GM12891 (cell line): ENCODE measurements around the gene BABAM2.

Experiments used
- DNase-seq: peaks from one replicate; pipeline ENCODE4 v3.0.0; 2011; ENCODE audit warnings: low spot score; ENCODE audit not compliant: insufficient read length
- FAIRE-seq: peaks from 2 replicates; lab custom pipeline; 2011; peaks lifted over from hg19 to GRCh38; lab: Jason Lieb, UNC
- PAX5 ChIP-seq: IDR thresholded peaks from 2 replicates; pipeline ENCODE4 v1.6.1; 2011; ENCODE audit warnings: low read length, moderate library complexity, mild to moderate bottlenecking; ENCODE audit not compliant: insufficient read depth, severe bottlenecking
- POLR2A ChIP-seq: IDR thresholded peaks from 2 replicates; pipeline ENCODE4 v1.6.1; 2011; ENCODE audit warnings: low read depth, low read length, control low read depth
- POLR2AphosphoS5 ChIP-seq: IDR thresholded peaks from 2 replicates; pipeline ENCODE4 v1.6.1; 2011; ENCODE audit warnings: low read depth, low read length, control low read depth
- POU2F2 ChIP-seq: IDR thresholded peaks from 2 replicates; pipeline ENCODE4 v1.6.1; 2011; ENCODE audit warnings: low read depth, mild to moderate bottlenecking, control low read depth, low read length, moderate library complexity
- SPI1 ChIP-seq: IDR thresholded peaks from 2 replicates; pipeline ENCODE4 v1.6.1; 2011; ENCODE audit warnings: low read depth, low read length, control low read depth
- TAF1 ChIP-seq: IDR thresholded peaks from 2 replicates; pipeline ENCODE4 v1.6.1; 2011; ENCODE audit warnings: low read depth, low read length, control low read depth

The BABAM2 gene

DNA sequence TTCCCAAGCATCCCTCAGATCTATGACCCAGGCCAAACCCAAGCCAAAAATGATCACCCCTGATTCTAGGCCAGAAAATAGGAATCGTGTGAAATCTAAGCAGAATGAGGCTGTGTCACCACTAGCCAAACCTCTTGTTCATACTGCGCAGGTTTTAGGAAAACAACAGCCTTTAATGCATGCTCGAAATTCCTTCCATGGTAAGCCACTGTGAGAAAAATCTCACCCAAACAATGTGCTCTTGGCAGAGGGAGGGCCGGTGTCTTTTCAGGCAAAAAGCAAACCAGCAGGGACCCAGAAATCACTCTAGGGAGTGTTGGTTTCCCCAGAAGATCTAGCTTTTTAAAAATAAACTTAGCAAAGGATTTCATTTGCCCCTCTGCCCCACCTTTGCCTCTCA is 430.9 kb downstream of the BABAM2 start:
- DNase-seq: no peak
- no peak for FAIRE-seq
- no peak for TF ChIP-seq POLR2AphosphoS5
- no peak for TF ChIP-seq PAX5
- no peak for TF ChIP-seq TAF1

DNA sequence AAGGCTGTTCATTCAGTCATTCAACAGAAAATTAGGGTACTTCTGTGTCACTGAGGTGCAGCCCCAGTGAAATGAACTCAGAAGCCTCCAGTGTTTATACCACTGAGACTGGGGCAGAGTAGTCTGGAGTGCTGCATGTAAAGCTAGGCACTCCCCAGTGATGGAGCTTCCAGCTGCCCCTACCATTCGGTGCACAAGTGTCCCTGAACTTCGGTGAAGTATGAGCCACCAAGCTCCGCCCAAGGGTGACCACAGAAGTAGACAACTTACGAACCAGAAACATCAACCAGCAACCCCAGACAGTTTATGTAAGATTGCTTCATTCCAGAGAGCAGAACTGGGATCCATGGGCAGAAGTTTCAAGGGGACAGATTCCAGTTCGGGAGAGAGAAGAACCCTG is 431.5 kb downstream of the BABAM2 start:
- TF ChIP-seq POLR2A (no peak), PAX5 (no peak), POU2F2 (no peak), POLR2AphosphoS5 (no peak), SPI1 (no peak), TAF1 (no peak)
- no peak for DNase-seq
- FAIRE-seq: no peak

DNA sequence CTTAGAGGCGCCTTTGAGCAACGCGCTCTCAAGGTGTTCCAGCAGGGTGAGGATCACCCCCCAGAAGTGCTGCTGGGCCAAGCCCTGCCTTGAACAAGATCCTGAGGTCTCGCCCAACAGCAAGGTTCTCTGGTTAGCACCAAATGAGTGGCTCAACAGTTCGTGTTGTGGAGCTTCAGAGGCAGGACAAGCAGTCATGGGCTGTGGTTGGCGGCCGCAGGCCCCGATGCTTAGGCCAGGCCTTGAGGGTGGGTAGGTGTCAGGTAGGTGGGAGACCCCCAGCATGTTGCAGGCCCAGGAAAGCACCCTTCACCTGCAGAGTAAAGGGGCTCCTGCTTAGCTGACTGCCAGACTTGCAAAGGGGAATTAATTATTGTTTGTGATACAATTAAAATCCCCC is 431.9 kb downstream of the BABAM2 start:
- FAIRE-seq (no peak), DNase-seq (no peak)
- TF ChIP-seq POLR2A: no peak
- no peak for TF ChIP-seq POU2F2
- no peak for TF ChIP-seq SPI1
- no peak for TF ChIP-seq POLR2AphosphoS5
- TF ChIP-seq PAX5: no peak
- no peak for TF ChIP-seq TAF1

GRCh38 chr2:28322981-28323396 is 432.5 kb downstream of the BABAM2 start:
- FAIRE-seq: no peak
- no peak for DNase-seq
- TF ChIP-seq POLR2AphosphoS5: no peak
- no peak for TF ChIP-seq TAF1
- TF ChIP-seq POLR2A: no peak
- TF ChIP-seq SPI1: no peak
- no peak for TF ChIP-seq POU2F2
- no peak for TF ChIP-seq PAX5

DNA sequence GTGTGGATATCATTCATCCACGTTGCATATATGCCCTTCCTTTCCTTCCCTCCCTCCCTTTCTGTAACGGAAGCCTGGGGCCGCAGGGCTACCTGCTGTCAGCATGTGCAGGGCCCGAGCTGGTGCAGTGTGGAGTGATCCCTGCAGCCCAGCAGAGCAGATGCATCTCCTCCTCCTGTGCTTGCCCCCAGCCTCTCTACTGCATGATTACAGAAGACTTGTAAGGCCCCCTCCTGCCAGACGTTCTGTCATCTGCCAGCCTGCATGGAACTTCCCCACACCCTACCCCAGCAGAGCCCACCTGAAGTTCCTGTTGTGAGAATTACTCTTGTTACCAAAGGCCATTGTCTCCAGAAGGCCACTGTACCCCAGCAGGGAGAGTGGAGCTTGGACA is 434.6 kb downstream of the BABAM2 start:
- no peak for FAIRE-seq
- DNase-seq: no peak
- TF ChIP-seq PAX5 (no peak), TAF1 (no peak), SPI1 (no peak), POLR2AphosphoS5 (no peak), POU2F2 (no peak), POLR2A (no peak)

- TF ChIP-seq POU2F2 (no peak), POLR2A (no peak), SPI1 (peak; percentile 92), PAX5 (peak; percentile 71)
- DNase-seq (no peak), FAIRE-seq (no peak)
Observed at GRCh38 chr2:28325567-28326468, 435.3 kb downstream of the BABAM2 start.

DNA sequence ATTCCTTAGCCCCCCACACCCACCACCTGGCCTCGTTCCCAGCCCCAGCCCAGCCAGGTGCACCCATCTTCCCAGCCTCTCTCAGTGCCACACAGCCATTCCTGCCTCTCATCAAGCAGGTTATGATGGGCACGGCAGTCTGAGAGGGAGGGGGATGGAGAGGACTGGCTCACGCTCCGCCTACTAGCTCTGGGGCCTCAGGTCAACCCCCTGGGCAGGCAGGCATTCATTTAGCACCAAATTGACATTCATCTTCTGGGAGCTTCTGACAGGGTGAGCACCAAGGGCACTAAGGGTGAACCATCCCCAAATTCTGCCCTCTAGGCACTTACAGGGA is 435.9 kb downstream of the BABAM2 start:
- DNase-seq (no peak), FAIRE-seq (no peak)
- TF ChIP-seq SPI1 (no peak), POLR2A (no peak), POLR2AphosphoS5 (no peak), TAF1 (no peak), PAX5 (no peak), POU2F2 (no peak)

- TF ChIP-seq PAX5 (no peak), SPI1 (no peak), TAF1 (no peak), POLR2AphosphoS5 (no peak), POU2F2 (no peak), POLR2A (no peak)
- FAIRE-seq (no peak), DNase-seq (no peak)
Observed at GRCh38 chr2:28326881-28327505, 436.5 kb downstream of the BABAM2 start.

DNA sequence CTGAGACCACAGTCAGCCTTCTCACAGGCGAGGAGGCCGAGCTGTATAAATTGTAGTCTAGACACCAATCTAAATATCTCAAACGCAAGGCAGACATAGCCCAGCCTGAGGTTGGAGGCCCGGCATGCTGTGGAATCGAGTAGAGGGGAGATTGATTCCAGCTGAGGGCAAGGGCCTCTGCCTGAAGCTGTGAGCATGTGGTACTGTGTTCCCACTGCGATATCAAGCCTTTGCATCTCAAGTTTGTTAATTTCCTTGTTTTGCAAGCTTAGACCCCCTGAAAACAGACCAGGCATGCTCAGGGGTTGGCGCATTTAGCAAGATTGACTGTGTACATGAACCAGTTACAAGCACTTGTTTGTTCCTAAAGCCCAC is 437.0 kb downstream of the BABAM2 start:
- no peak for DNase-seq
- no peak for FAIRE-seq
- TF ChIP-seq PAX5 (no peak), POU2F2 (no peak), TAF1 (no peak), SPI1 (no peak), POLR2AphosphoS5 (no peak), POLR2A (no peak)
